Measurements from ENCODE around the gene STOX2.

DNA sequence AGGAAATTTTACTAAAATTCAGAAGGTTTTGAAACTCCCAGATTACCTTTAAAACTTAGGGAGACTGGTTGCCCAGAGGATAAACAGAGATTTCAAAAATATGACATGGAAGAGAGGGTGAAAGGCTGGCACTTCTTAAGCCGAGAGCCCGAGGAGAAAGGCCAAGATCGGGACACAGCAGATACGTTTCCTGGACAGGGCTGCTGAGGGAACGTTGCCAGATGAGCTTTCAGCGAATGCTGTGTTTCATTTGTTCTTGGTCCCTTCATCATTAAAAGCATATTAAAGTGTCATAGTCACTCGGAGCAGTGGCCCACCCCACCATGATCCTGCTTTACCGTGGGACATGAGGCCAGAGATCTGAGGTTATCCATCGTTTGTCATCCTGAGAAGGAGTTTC lies 37.9 kb upstream of the STOX2 start:
- TF ChIP-seq CTCF (IDR thresholded peaks at IDR 0.05; ENCODE audit: low read depth, low read length, poor library complexity, severe bottlenecking) (no peak), EZH2phosphoT487 (IDR thresholded peaks at IDR 0.05; ENCODE audit: borderline replicate concordance, low read length) (no peak)

Data from DOHH2 (cell line).